OCI-LY1 (cell line): ENCODE measurements around the gene PTPRN2.

ENCODE experiments used
- H2AFZ ChIP-seq: fragments of 200-600 bp; sonication (generic), shearing (Covaris generic); 2 replicates; pipeline ENCODE4 v1.6.0; 2014; ENCODE audit warnings: antibody characterized with exemption, mild to moderate bottlenecking, low read length
- H3F3A ChIP-seq: fragments of 200-600 bp; sonication (generic), shearing (Covaris generic); 2 replicates; pipeline ENCODE4 v1.6.0; 2014; ENCODE audit warnings: mild to moderate bottlenecking, antibody characterized with exemption, low read length, moderate library complexity; ENCODE audit not compliant: insufficient read depth
- H3K27ac ChIP-seq: fragments of 200-600 bp; sonication (generic); 2 replicates; pipeline ENCODE4 v1.5.1; 2014; ENCODE audit warnings: low read length, mixed run types, mild to moderate bottlenecking, low read depth; ENCODE audit not compliant: poor library complexity, severe bottlenecking
- H3K27me3 ChIP-seq: fragments of 200-600 bp; sonication (generic); 2 replicates; pipeline ENCODE4 v1.6.0; 2014; ENCODE audit warnings: antibody characterized with exemption, mild to moderate bottlenecking, low read length, moderate library complexity; ENCODE audit not compliant: insufficient read depth
- H3K36me3 ChIP-seq: fragments of 200-600 bp; sonication (generic); 2 replicates; pipeline ENCODE4 v1.6.1; 2014; ENCODE audit warnings: mild to moderate bottlenecking, antibody characterized with exemption, low read length, moderate library complexity, mixed read lengths; ENCODE audit not compliant: insufficient read depth
- H3K4me1 ChIP-seq: fragments of 200-600 bp; sonication (generic); 2 replicates; pipeline ENCODE4 v1.5.1; 2014; ENCODE audit warnings: mild to moderate bottlenecking, low read length, moderate library complexity; ENCODE audit not compliant: insufficient read depth, severe bottlenecking
- H3K4me2 ChIP-seq: fragments of 200-600 bp; sonication (generic), shearing (Covaris generic); 2 replicates; pipeline ENCODE4 v1.6.1; 2014; ENCODE audit warnings: low read length
- H3K4me3 ChIP-seq: fragments of 200-600 bp; sonication (generic); 2 replicates; pipeline ENCODE4 v1.5.1; 2014; ENCODE audit warnings: low read length, low read depth, mild to moderate bottlenecking, mixed read lengths; ENCODE audit not compliant: poor library complexity, severe bottlenecking
- H3K79me2 ChIP-seq: fragments of 200-600 bp; shearing (Covaris generic); 2 replicates; pipeline ENCODE4 v1.6.1; 2016; ENCODE audit warnings: mixed run types, low read length, mixed read lengths; ENCODE audit not compliant: insufficient read depth
- H3K9ac ChIP-seq: fragments of 200-600 bp; sonication (generic), shearing (Covaris generic); 2 replicates; pipeline ENCODE4 v1.6.1; 2014; ENCODE audit warnings: mild to moderate bottlenecking, low read length, mixed read lengths
- H3K9me2 ChIP-seq: fragments of 200-600 bp; sonication (generic), shearing (Covaris generic); 2 replicates; pipeline ENCODE4 v1.6.1; 2014; ENCODE audit warnings: low read depth, mild to moderate bottlenecking, low read length, mixed read lengths
- H3K9me3 ChIP-seq: fragments of 200-600 bp; shearing (Covaris generic); 2 replicates; pipeline ENCODE4 v1.6.1; 2014; ENCODE audit warnings: low read length, mixed read lengths
- H4K20me1 ChIP-seq: fragments of 200-600 bp; sonication (generic), shearing (Covaris generic); 2 replicates; pipeline ENCODE4 v1.6.0; 2016; ENCODE audit warnings: mild to moderate bottlenecking, low read length; ENCODE audit not compliant: insufficient read depth
- CTCF ChIP-seq: fragments of 200-600 bp; sonication (generic), shearing (Covaris generic); IDR thresholded peaks from 2 replicates; pipeline ENCODE4 v1.5.1; 2017; ENCODE audit warnings: mild to moderate bottlenecking, antibody characterized with exemption, low read length, moderate library complexity, mixed read lengths
- EZH2 ChIP-seq: fragments of 200-600 bp; sonication (generic), shearing (Covaris generic); IDR thresholded peaks from 2 replicates; pipeline ENCODE4 v1.8.0; 2017; ENCODE audit warnings: borderline replicate concordance, mixed run types, mild to moderate bottlenecking, antibody characterized with exemption, low read length, moderate library complexity, mixed read lengths

PTPRN2 gene

GRCh38 chr7:158025686-158026600 is 561.7 kb downstream of the PTPRN2 start:
- no peak overlapping the region for H3K4me2 ChIP-seq
- no peaks in the 10 kb centered on the region for H3F3A ChIP-seq
- H3K27me3 ChIP-seq, result peaks cover 4% of the 10 kb centered on the region; the same call in 1 of the 2 replicates
- H3K79me2 ChIP-seq, result no peaks in the 10 kb centered on the region
- no peak overlapping the region for H2AFZ ChIP-seq
- no peaks in the 10 kb centered on the region for H4K20me1 ChIP-seq
- H3K4me3 ChIP-seq, result no peak overlapping the region
- H3K4me1 ChIP-seq, result no peaks in the 10 kb centered on the region
- H3K36me3 ChIP-seq, result no peaks in the 10 kb centered on the region
- no peak overlapping the region for H3K9ac ChIP-seq
- H3K27ac ChIP-seq, result no peak overlapping the region
- H3K9me3 ChIP-seq, result no peaks in the 10 kb centered on the region
- TF ChIP-seq CTCF (no peak), EZH2 (no peak)
- no peaks in the 10 kb centered on the region for H3K9me2 ChIP-seq

- no peaks in the 10 kb centered on the region for H4K20me1 ChIP-seq
- no peak overlapping the region for H3K9ac ChIP-seq
- no peaks in the 10 kb centered on the region for H3K9me2 ChIP-seq
- H3K4me3 ChIP-seq, result no peak overlapping the region
- H3K27ac ChIP-seq, result no peak overlapping the region
- peaks cover 4% of the 10 kb centered on the region; the same call in 1 of the 2 replicates for H3K27me3 ChIP-seq
- no peak for TF ChIP-seq CTCF
- no peak for TF ChIP-seq EZH2
- H3K36me3 ChIP-seq, result no peaks in the 10 kb centered on the region
- H3F3A ChIP-seq, result no peaks in the 10 kb centered on the region
- no peaks in the 10 kb centered on the region for H3K4me1 ChIP-seq
- H3K79me2 ChIP-seq, result no peaks in the 10 kb centered on the region
- H2AFZ ChIP-seq, result no peak overlapping the region
- no peak overlapping the region for H3K4me2 ChIP-seq
- H3K9me3 ChIP-seq, result no peaks in the 10 kb centered on the region
These were observed 562.7 kb downstream of the PTPRN2 start for GRCh38 chr7:158024881-158025280.

- no peak overlapping the region for H3K9ac ChIP-seq
- no peaks in the 10 kb centered on the region for H3K4me1 ChIP-seq
- no peak overlapping the region for H2AFZ ChIP-seq
- no peaks in the 10 kb centered on the region for H4K20me1 ChIP-seq
- H3K27me3 ChIP-seq, result peaks cover under 1% of the 10 kb centered on the region; the same call in 1 of the 2 replicates
- no peaks in the 10 kb centered on the region for H3K79me2 ChIP-seq
- no peaks in the 10 kb centered on the region for H3F3A ChIP-seq
- H3K36me3 ChIP-seq, result no peaks in the 10 kb centered on the region
- no peaks in the 10 kb centered on the region for H3K9me3 ChIP-seq
- no peak overlapping the region for H3K4me2 ChIP-seq
- H3K27ac ChIP-seq, result no peak overlapping the region
- H3K9me2 ChIP-seq, result no peaks in the 10 kb centered on the region
- TF ChIP-seq CTCF (no peak), EZH2 (no peak)
- no peak overlapping the region for H3K4me3 ChIP-seq
These were observed 563.3 kb downstream of the PTPRN2 start for GRCh38 chr7:158024351-158024715.
